Activated CD8-positive, alpha-beta T cell treated with anti-CD3 and anti-CD28 coated beads for 36 hours (primary cell): Measurements from ENCODE around the gene HMGN4. TPM values are rescaled to one million over a fixed set of nuclear protein-coding genes. Genes with fewer than 3 reads are reported as not detected.
A peak's percentile ranks its signal among the peaks of the same experiment; 100 is the strongest.
"Not testable (repeated sequence)": the region's sequence is repeated elsewhere in the genome, so short reads cannot be mapped to it uniquely, and the experiment has no call there.

Source experiments
- ATAC-seq: fragments of 200-7000 bp; cut with Tn5 transposase; one replicate; pipeline ENCODE4 v1.10.0; 2021; ENCODE audit warnings: mild to moderate bottlenecking, moderate library complexity
- CTCF ChIA-PET: fragments of 350-600 bp; sonication (Branson Sonifier 250); formaldehyde crosslinking; loops from one replicate; lab custom pipeline; 2021; ENCODE audit warnings: antibody characterized with exemption; lab: Charles Lee
- POLR2A ChIA-PET: fragments of 350-600 bp; sonication (Branson Sonifier 250); formaldehyde crosslinking; loops from one replicate; lab custom pipeline; 2021; ENCODE audit warnings: antibody characterized with exemption; lab: Charles Lee
- DNase-seq: peaks from one replicate; pipeline ENCODE4 v3.0.0-alpha.2; 2020
- H3K27ac Mint-ChIP-seq: one replicate; pipeline ENCODE4 v1.8.0; 2021; ENCODE audit warnings: mild to moderate bottlenecking, mixed read lengths
- H3K27me3 Mint-ChIP-seq: one replicate; pipeline ENCODE4 v1.8.0; 2021; ENCODE audit warnings: mixed read lengths
- H3K36me3 Mint-ChIP-seq: one replicate; pipeline ENCODE4 v1.8.0; 2021; ENCODE audit warnings: low read depth, mixed read lengths
- H3K4me1 Mint-ChIP-seq: one replicate; pipeline ENCODE4 v1.8.0; 2021; ENCODE audit warnings: low read depth, mixed read lengths
- H3K4me3 Mint-ChIP-seq: one replicate; pipeline ENCODE4 v1.8.0; 2021; ENCODE audit warnings: mild to moderate bottlenecking, moderate library complexity, mixed read lengths
- H3K9me3 Mint-ChIP-seq: one replicate; pipeline ENCODE4 v1.8.0; 2021; ENCODE audit warnings: mixed read lengths
- intact Hi-C: fragments of 100-400 bp; cut with micrococcal nuclease; formaldehyde crosslinking; loops from one replicate; pipeline ENCODE4 v1.10.0; 2022
- total RNA-seq, 2 experiments: library from RNA; stranded (reverse); gene quantifications; one replicate each; pipeline ENCODE4 v1.2.3, GENCODE V29; 2021
- TF ChIP-seq, protein P1 (sequence below): fragments of 200-600 bp; IDR thresholded peaks from one replicate; pipeline ENCODE4 v1.8.0; 2022; ENCODE audit warnings: antibody characterized with exemption, mild to moderate bottlenecking

HMGN4 gene
- total RNA-seq, 2 experiments from 2014 or later, result 80.2 to 83.3 TPM

DNA sequence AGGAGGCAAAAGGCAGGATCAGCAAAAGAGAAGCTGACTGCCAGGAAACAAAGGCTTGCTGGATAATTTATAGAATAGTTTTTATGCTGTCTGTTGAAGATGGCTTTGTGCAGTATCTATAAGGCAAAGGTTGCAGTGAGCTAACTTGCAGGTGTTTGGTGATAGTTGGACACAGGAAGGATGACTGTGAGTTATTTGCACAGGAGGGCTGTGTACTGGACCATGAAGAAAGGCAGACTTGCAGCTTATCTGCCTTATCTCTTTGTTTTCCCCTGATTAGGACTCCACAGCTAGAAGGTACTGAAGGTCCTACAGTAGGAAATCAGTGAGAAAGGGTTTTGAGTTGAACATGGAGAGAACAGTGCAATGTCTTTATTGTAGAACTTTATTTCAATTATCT lies 36.0 kb upstream of the HMGN4 start:
- no peak for DNase-seq
- Mint-ChIP-seq H3K36me3 (no peaks in the 10 kb centered on the region), H3K9me3 (no peaks in the 10 kb centered on the region), H3K4me3 (peak overlapping the region; percentile 70), H3K4me1 (peaks cover 13% of the 10 kb centered on the region), H3K27ac (no peak overlapping the region), H3K27me3 (peaks cover 26% of the 10 kb centered on the region)
- ChIA-PET CTCF (interaction anchor here (1.0 to 1.6 kb wide), 4 partner anchors 9 to 28 kb away, joined by 3 to 4 read pairs (median 3); no protein-coding TSS in a partner anchor), POLR2A (interaction anchor here (1.6 kb wide), 1 partner anchor 36 kb away, joined by 6 read pairs; the partner anchor contains the start of gene HMGN4)
- TF ChIP-seq, protein P1, sequence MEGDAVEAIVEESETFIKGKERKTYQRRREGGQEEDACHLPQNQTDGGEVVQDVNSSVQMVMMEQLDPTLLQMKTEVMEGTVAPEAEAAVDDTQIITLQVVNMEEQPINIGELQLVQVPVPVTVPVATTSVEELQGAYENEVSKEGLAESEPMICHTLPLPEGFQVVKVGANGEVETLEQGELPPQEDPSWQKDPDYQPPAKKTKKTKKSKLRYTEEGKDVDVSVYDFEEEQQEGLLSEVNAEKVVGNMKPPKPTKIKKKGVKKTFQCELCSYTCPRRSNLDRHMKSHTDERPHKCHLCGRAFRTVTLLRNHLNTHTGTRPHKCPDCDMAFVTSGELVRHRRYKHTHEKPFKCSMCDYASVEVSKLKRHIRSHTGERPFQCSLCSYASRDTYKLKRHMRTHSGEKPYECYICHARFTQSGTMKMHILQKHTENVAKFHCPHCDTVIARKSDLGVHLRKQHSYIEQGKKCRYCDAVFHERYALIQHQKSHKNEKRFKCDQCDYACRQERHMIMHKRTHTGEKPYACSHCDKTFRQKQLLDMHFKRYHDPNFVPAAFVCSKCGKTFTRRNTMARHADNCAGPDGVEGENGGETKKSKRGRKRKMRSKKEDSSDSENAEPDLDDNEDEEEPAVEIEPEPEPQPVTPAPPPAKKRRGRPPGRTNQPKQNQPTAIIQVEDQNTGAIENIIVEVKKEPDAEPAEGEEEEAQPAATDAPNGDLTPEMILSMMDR, result no peak
- ATAC-seq, result no peak
- intact Hi-C loops, result no loop called here

DNA sequence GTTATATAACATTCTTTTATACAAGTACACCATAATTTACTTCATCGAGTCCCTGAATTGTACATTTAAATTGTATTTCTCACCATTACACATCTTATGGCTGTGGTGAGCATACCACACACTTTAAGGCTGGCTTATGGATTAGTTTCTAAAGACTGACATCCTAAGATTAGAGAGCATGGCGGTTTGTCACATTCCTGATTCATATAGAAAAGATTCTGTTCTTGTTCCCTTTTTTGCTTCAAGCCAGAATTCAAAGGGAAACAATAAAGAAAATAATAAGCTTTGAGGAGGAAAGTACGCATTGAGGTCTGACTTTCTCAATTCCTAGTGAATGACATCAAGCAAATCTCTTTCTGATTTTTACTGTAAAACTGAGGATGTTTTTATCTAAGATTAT lies 35.5 kb upstream of the HMGN4 start:
- intact Hi-C loops, result no loop called here
- Mint-ChIP-seq H3K27ac (no peak overlapping the region), H3K4me3 (no peak overlapping the region), H3K27me3 (peaks cover 24% of the 10 kb centered on the region), H3K9me3 (no peaks in the 10 kb centered on the region), H3K4me1 (peaks cover 13% of the 10 kb centered on the region), H3K36me3 (no peaks in the 10 kb centered on the region)
- TF ChIP-seq, protein P1, result no peak
- ATAC-seq (no peak), DNase-seq (no peak)
- POLR2A ChIA-PET, result interaction anchor here (0.6 to 1.6 kb wide), 2 partner anchors 35 to 195 kb away, joined by 4 to 6 read pairs; partner anchors contain the start of gene HMGN4
- CTCF ChIA-PET, result interaction anchor here (1.0 to 1.6 kb wide), 3 partner anchors 9 to 28 kb away, joined by 3 to 4 read pairs (median 3); no protein-coding TSS in a partner anchor

DNA sequence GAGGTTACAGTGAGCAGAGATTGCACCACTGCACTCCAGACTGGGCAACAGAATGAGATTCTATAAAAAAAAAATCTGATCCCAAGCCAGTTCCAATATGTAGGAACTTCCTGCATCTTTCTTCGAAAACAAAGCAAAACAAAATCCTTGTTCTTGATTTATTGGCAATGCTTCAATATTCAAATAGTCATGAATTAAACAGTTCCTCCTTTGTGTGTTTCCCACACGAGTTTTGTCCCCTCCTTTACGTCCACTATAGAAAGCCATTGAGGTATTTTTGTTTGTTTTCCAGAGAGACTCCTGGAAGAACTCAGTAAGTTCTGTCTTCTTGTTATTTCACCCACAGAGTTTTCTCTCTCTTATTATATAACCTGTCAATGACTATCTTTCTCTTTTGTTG lies 30.5 kb upstream of the HMGN4 start:
- CTCF ChIA-PET, result no interaction called here
- TF ChIP-seq, protein P1, result no peak
- no peaks in the 10 kb centered on the region for H3K36me3 Mint-ChIP-seq
- ATAC-seq, result no peak
- H3K4me3 Mint-ChIP-seq, result no peak overlapping the region
- intact Hi-C loops, result no loop called here
- no peaks in the 10 kb centered on the region for H3K4me1 Mint-ChIP-seq
- no peak overlapping the region for H3K27ac Mint-ChIP-seq
- no peaks in the 10 kb centered on the region for H3K9me3 Mint-ChIP-seq
- DNase-seq, result no peak
- H3K27me3 Mint-ChIP-seq, result peaks cover 12% of the 10 kb centered on the region
- POLR2A ChIA-PET, result no interaction called here

DNA sequence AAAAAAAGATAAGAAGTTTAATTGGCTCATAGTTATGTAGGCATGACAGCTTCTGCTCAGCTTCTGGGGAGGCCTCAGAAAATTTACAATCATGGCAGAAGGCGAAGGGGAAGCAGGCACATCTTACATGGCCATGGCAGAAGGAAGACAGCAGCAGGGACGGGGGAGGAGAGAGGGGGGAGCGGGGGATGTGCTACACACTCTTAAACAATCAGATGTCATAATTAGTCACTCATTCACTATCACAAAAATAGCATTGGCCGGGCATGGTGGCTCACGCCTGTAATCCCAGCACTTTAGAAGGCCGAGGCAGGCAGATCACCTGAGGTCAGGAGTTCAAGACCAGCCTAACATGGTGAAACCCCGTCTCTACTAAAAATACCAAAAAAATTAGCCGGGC lies 27.1 kb upstream of the HMGN4 start:
- H3K9me3 Mint-ChIP-seq, H3K36me3 Mint-ChIP-seq, H3K4me1 Mint-ChIP-seq, DNase-seq, ATAC-seq, H3K27ac Mint-ChIP-seq, H3K4me3 Mint-ChIP-seq, CTCF ChIA-PET, POLR2A ChIA-PET, intact Hi-C loops, H3K27me3 Mint-ChIP-seq: not testable (repeated sequence)

DNA sequence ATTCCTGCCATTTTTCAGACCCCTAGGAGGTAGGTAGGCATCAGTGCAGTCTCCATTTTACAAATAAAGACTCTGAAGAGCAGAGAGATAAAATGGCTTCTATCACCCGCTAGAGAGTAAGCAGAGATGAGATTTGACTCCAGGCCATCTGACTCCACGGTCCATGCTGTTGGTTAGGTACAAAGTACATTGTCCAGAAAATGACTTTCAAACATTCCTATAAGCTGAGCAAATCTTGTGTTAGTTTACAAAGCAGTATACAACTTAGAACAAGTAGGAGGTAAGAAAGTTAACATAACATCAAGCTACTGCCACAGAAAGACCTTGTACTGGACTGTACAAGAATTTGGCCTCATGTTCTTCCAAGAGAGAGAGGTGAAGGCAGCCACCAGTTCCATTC lies 23.2 kb upstream of the HMGN4 start:
- DNase-seq, result no peak
- intact Hi-C loops, result no loop called here
- Mint-ChIP-seq H3K4me1 (peaks cover 3% of the 10 kb centered on the region), H3K4me3 (no peak overlapping the region), H3K36me3 (no peaks in the 10 kb centered on the region), H3K27me3 (no peaks in the 10 kb centered on the region), H3K9me3 (no peaks in the 10 kb centered on the region), H3K27ac (no peak overlapping the region)
- ChIA-PET CTCF (interaction anchor here (1.2 kb wide), 1 partner anchor 173 kb away, joined by 3 read pairs; no protein-coding TSS in a partner anchor), POLR2A (no interaction called here)
- TF ChIP-seq, protein P1, result no peak
- no peak for ATAC-seq
